Esophagus squamous epithelium (tissue), 5 donors: ENCODE results near the gene OR10P1. TPM values are rescaled to one million over a fixed set of nuclear protein-coding genes. Genes with fewer than 3 reads are reported as not detected.

ENCODE experiments used
- DNase-seq: peaks from one replicate; lab custom pipeline; 2025; lab: John Stamatoyannopoulos, UW
- H3K27ac ChIP-seq, 4 donors: fragments of 200-600 bp; sonication (generic); one replicate each; pipeline ENCODE4 v1.5.1; 2016 to 2019; ENCODE audit warnings: mild to moderate bottlenecking in 1 of 4
- H3K27me3 ChIP-seq, 4 donors: fragments of 200-600 bp; sonication (generic); 1 replicate in 3 of 4; 2 replicates in 1 of 4; pipeline versions ENCODE4 v1.5.1 to v1.6.0; 2017 to 2021; ENCODE audit warnings: antibody characterized with exemption in 1 of 4
- H3K36me3 ChIP-seq, 3 donors: fragments of 200-600 bp; sonication (generic); one replicate each; pipeline ENCODE4 v1.5.1; 2016 to 2019
- H3K4me1 ChIP-seq, 3 donors: fragments of 200-600 bp; sonication (generic); one replicate each; pipeline ENCODE4 v1.5.1; 2017 to 2019
- H3K4me3 ChIP-seq, 4 donors: fragments of 200-600 bp; sonication (generic); 1 replicate in 3 of 4; 2 replicates in 1 of 4; pipeline ENCODE4 v1.5.1; 2016 to 2019; ENCODE audit warnings: mild to moderate bottlenecking in 2 of 4, moderate library complexity in 1 of 4
- H3K9me3 ChIP-seq, 3 donors: fragments of 200-600 bp; sonication (generic); one replicate each; pipeline ENCODE4 v1.5.1; 2016 to 2019
- CTCF ChIP-seq, 6 experiments: fragments of 450-650 bp in 4 of 6; fragments of 200-600 bp in 2 of 6; sonication (generic) in 2 of 6; IDR thresholded peaks; one replicate each; pipeline ENCODE4 v1.5.1; 2016 to 2019; ENCODE audit warnings: antibody characterized with exemption in 6 of 6, mild to moderate bottlenecking in 4 of 6, moderate library complexity in 4 of 6
- POLR2A ChIP-seq, 4 donors: fragments of 450-650 bp; IDR thresholded peaks; one replicate each; pipeline ENCODE4 v1.6.1; 2017; ENCODE audit warnings: antibody characterized with exemption in 4 of 4, mild to moderate bottlenecking in 4 of 4, moderate library complexity in 3 of 4
- WGBS, 2 donors: methylation state at CpG; one replicate each; pipeline ENCODE4 v1.1.5; 2018; 5-methylcytosine and 5-hydroxymethylcytosine counted together
- intact Hi-C: fragments of 100-400 bp; cut with DNase I; formaldehyde crosslinking; loops from one replicate; pipeline ENCODE4 v1.15.0; 2022
- small RNA-seq, 4 donors: library from RNA; depleted of rRNA; stranded (forward); fragments of <200 nt; gene quantifications; one replicate each; pipeline ENCODE3, GENCODE V24; 2016
- total RNA-seq, 4 donors: library from RNA; depleted of rRNA; stranded (reverse); fragments of >200 nt; gene quantifications; one replicate each; pipeline ENCODE4 v1.1.0, GENCODE V29; 2016
- donor health status: DM: yes; HTN: yes; CAD: no.

The OR10P1 gene
- total RNA-seq, 4 donors from 2014 or later = not detected

DNA sequence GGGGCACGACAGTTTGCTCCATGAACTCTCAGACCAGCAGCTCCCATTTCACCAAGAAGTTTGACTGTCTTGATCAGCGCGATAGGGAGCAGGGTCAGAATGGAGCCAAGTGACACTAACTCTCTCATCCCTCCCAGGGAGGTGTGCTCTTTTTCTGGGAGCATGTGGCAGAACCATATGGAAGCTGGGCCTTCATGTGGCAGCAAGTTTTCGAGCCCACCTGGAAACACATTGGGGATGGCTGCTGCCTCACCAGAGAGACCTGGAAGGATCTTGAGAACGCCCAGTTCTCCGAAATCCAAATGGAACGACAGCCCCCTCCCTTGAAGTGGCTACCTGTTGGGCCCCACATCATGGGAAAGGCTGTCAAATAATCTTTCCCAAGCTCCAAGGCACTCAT lies 47.0 kb downstream of the OR10P1 start:
- WGBS, 2 donors = 87 to 96% methylated on average over 7 of the region's 7 CpGs
- DNase-seq = no peak
- intact Hi-C loops = no loop called here
- H3K4me3 ChIP-seq = no peak overlapping the region
- peaks cover 6 to 15% (median 10%) of the 10 kb centered on the region in 3 donors for H3K4me1 ChIP-seq
- H3K27ac ChIP-seq = no peak overlapping the region
- peaks cover 0 to 5% (median 0%) of the 10 kb centered on the region in 3 donors for H3K36me3 ChIP-seq
- peaks cover 0 to 12% (median 0%) of the 10 kb centered on the region in 4 donors for H3K27me3 ChIP-seq
- no peak for TF ChIP-seq POLR2A (IDR thresholded peaks at IDR 0.05)
- no peak for TF ChIP-seq CTCF (IDR thresholded peaks at IDR 0.05)
- no peaks in the 10 kb centered on the region for H3K9me3 ChIP-seq

DNA sequence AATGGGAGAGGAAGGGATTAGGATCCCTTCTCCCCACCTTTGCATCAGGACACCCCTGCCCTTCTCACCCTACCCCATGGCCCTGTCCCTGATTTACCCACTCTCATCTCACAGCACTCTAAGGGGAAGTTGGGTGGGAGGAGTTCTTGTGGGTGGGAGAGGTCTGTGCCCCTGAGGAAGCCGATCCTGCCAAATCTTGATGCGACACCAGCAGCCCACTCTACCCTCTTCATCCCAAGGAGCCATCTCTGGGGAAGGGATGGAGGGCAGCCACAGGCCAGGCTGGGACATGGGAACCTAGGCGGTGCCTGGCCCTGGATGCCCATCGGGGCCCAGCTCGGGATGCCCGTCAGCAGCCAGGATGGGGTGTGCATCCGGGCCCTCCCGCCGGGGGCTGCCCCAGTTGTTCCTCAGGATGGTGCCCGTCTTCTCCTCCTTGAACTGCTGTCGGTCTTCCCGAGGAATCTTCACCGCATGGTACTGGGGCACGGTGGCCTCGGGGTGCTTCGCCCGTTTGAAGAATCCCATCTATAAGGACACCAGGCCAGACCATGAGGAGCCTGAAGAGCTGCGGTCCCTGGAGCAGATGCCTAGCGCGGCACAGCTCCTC lies 48.2 kb downstream of the OR10P1 start:
- intact Hi-C loops = no loop called here
- no peak overlapping the region for H3K4me3 ChIP-seq
- 89% methylated on average over 5 to 10 of the region's 20 CpGs for WGBS, 2 donors
- TF ChIP-seq POLR2A (IDR thresholded peaks at IDR 0.05) (no peak), CTCF (IDR thresholded peaks at IDR 0.05) (no peak)
- H3K4me1 ChIP-seq = peaks cover 6 to 15% (median 10%) of the 10 kb centered on the region in 3 donors
- no peak for DNase-seq
- H3K27ac ChIP-seq = no peak overlapping the region
- no peaks in the 10 kb centered on the region for H3K9me3 ChIP-seq
- peaks cover 0 to 12% (median 0%) of the 10 kb centered on the region in 4 donors for H3K27me3 ChIP-seq
- H3K36me3 ChIP-seq = peaks cover 0 to 5% (median 0%) of the 10 kb centered on the region in 3 donors

GRCh38 chr12:55685671-55686070 lies 49.0 kb downstream of the OR10P1 start:
- Histone ChIP-seq H3K4me3 (no peak overlapping the region), H3K9me3 (no peaks in the 10 kb centered on the region), H3K4me1 (peaks cover 6 to 15% (median 10%) of the 10 kb centered on the region in 3 donors), H3K27me3 (peaks cover 0 to 12% (median 0%) of the 10 kb centered on the region in 4 donors), H3K36me3 (peaks cover 0 to 5% (median 0%) of the 10 kb centered on the region in 3 donors), H3K27ac (no peak overlapping the region)
- intact Hi-C loops = no loop called here
- 87 to 89% methylated on average over 5 of the region's 5 CpGs for WGBS, 2 donors
- TF ChIP-seq POLR2A (IDR thresholded peaks at IDR 0.05) = no peak
- TF ChIP-seq CTCF (IDR thresholded peaks at IDR 0.05) = no peak
- DNase-seq = no peak

DNA sequence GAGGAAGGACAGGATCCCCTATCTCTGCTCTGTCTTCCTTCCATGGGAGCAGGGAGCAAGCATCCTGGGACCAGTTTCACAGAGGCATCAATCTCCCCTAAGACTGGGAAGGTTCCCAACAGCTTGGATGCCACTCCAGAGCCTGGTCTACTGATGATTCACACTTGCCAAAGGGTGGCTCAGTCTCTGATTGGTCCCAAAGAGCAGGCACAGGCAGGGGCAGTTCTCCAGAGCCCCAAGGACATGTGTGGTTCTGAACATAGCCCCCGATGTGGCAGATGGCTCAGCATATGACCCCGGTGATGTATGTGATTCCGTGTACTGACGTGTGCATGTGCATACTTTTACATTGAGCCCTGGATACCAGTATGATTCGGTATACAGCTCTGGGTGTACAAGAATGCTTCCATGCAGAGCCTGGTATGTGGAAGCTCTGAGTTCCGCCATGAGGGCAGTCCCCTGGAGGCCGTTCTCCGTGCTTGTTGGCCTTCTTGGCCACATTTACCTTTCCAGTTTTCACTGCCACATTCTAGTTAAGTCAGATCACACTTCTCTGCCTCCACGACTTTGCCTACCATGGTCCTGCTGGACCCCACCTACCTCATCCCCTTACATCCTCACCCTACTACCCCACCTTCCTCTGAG lies 49.8 kb downstream of the OR10P1 start:
- no peak overlapping the region for H3K27ac ChIP-seq
- peaks cover 0 to 6% (median 0%) of the 10 kb centered on the region in 4 donors for H3K27me3 ChIP-seq
- intact Hi-C loops = no loop called here
- 80 to 83% methylated on average over 9 of the region's 9 CpGs for WGBS, 2 donors
- H3K9me3 ChIP-seq = no peaks in the 10 kb centered on the region
- no peak for TF ChIP-seq POLR2A (IDR thresholded peaks at IDR 0.05)
- no peak overlapping the region for H3K4me3 ChIP-seq
- H3K4me1 ChIP-seq = peaks cover 2 to 9% (median 6%) of the 10 kb centered on the region in 3 donors
- DNase-seq = no peak
- peaks cover 0 to 5% (median 0%) of the 10 kb centered on the region in 3 donors for H3K36me3 ChIP-seq

Small RNA genes lying within 50 kb of the gene (small RNA-seq; reads per million reads assigned to genes)
- 0 reads per million in 4 donors for gene AC009779.5

Other genes with a start within 250 kb of the OR10P1 start
- gene OR6C65, start 236.4 kb upstream of the OR10P1 start, total RNA-seq = not detected
- gene OR6C76, start 210.6 kb upstream of the OR10P1 start, total RNA-seq = not detected
- under 1 TPM in 1 of 4 donors, not detected in 3; 0.22 TPM for gene OR6C2, start 192.8 kb upstream of the OR10P1 start, total RNA-seq
- not detected for gene OR6C70, start 166.8 kb upstream of the OR10P1 start, total RNA-seq
- not detected for gene OR6C68, start 144.5 kb upstream of the OR10P1 start, total RNA-seq
- gene OR6C4, start 87.3 kb upstream of the OR10P1 start, total RNA-seq = not detected
- gene OR2AP1, start 64.4 kb upstream of the OR10P1 start, total RNA-seq = not detected
- gene ITGA7, start 71.0 kb downstream of the OR10P1 start, total RNA-seq = 10 to 100 TPM in 2 of 4 donors, 1 to 10 TPM in 2; 1.1 to 26.3 (median 10.5) TPM
- 100 to 1,000 TPM; 117 to 211 (median 178) TPM for gene BLOC1S1, start 79.2 kb downstream of the OR10P1 start, total RNA-seq
- gene RDH5, start 83.5 kb downstream of the OR10P1 start, total RNA-seq = 10 to 100 TPM in 1 of 4 donors, 1 to 10 TPM in 3; 1.3 to 13.5 (median 4.1) TPM
- gene CD63, start 92.1 kb downstream of the OR10P1 start, total RNA-seq = 100 to 1,000 TPM; 144 to 349 (median 264) TPM
- gene GDF11, start 106.2 kb downstream of the OR10P1 start, total RNA-seq = 1 to 10 TPM in 3 of 4 donors, under 1 TPM in 1; 0.19 to 1.9 (median 1.5) TPM
- 10 to 100 TPM; 22.6 to 60.1 (median 53.7) TPM for gene SARNP, start 180.8 kb downstream of the OR10P1 start, total RNA-seq
- 10 to 100 TPM; 29.9 to 31.9 (median 31.1) TPM for gene ORMDL2, start 181.1 kb downstream of the OR10P1 start, total RNA-seq
- gene DNAJC14, start 192.7 kb downstream of the OR10P1 start, total RNA-seq = 10 to 100 TPM; 15.3 to 30.2 (median 19.9) TPM
- 1 to 10 TPM; 1.5 to 3.1 (median 1.8) TPM for gene MMP19, start 206.0 kb downstream of the OR10P1 start, total RNA-seq